ENCODE measurements around the gene DTWD2.

DNA sequence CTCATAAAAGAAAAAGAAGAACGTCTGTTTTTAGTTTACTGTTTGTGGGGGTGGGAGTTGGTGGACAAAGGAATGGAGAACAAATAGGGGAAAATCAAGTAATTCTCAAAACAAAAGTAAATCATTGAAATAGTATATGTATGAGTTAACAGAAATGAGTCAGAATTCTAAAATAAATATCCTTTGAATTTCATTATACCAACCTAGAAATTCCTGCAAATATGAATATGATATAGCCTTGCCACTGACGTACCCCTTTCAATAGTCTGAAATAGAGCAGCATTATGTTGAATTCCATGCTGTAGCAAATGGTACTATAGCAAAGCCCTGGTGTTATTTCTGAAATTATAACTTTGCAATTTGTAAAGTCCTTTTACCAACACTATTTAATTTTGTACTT, 29.6 kb upstream of the DTWD2 start:
- TF ChIP-seq, protein P1, sequence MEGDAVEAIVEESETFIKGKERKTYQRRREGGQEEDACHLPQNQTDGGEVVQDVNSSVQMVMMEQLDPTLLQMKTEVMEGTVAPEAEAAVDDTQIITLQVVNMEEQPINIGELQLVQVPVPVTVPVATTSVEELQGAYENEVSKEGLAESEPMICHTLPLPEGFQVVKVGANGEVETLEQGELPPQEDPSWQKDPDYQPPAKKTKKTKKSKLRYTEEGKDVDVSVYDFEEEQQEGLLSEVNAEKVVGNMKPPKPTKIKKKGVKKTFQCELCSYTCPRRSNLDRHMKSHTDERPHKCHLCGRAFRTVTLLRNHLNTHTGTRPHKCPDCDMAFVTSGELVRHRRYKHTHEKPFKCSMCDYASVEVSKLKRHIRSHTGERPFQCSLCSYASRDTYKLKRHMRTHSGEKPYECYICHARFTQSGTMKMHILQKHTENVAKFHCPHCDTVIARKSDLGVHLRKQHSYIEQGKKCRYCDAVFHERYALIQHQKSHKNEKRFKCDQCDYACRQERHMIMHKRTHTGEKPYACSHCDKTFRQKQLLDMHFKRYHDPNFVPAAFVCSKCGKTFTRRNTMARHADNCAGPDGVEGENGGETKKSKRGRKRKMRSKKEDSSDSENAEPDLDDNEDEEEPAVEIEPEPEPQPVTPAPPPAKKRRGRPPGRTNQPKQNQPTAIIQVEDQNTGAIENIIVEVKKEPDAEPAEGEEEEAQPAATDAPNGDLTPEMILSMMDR (IDR thresholded peaks at IDR 0.05): no peak
- no peak for TF ChIP-seq POLR2AphosphoS5 (IDR thresholded peaks at IDR 0.05)
